Measurements from ENCODE around the gene FETUB. TPM values are rescaled to one million over a fixed set of nuclear protein-coding genes. Genes with fewer than 3 reads are reported as not detected.

Gene FETUB
- polyA plus RNA-seq, 2 of the 4 experiments (the other 2 are of a cell fraction): 0.06 to 0.10 TPM

- no peak overlapping the region for H3K4me3 ChIP-seq
- no peaks in the 10 kb centered on the region for H3K9me3 ChIP-seq
- no peak for FAIRE-seq
- CTCF ChIA-PET: no interaction called here
- POLR2A ChIA-PET: no interaction called here
- TF ChIP-seq PBX3 (IDR thresholded peaks at IDR 0.05) (no peak), REST (IDR thresholded peaks at IDR 0.05) (no peak), CBX2 (IDR thresholded peaks at IDR 0.05; ENCODE audit: borderline replicate concordance, low read depth) (no peak), FOSB (CRISPR knock-in tag; IDR thresholded peaks at IDR 0.05) (no peak), KDM1A (IDR thresholded peaks at IDR 0.05; ENCODE audit: low read depth) (no peak), ZSCAN20 (CRISPR knock-in tag; IDR thresholded peaks at IDR 0.05) (no peak), CHD2 (IDR thresholded peaks at IDR 0.05; ENCODE audit: low read length, partially characterized antibody) (no peak), HOXB13 (CRISPR knock-in tag; IDR thresholded peaks at IDR 0.05; ENCODE audit: low read depth) (no peak)
- no peak for DNase-seq (ENCODE audit: low read depth in 1 of 2, low spot score in 1 of 2)
- peaks cover 9% of the 10 kb centered on the region for H3K4me1 ChIP-seq
- no peak for ATAC-seq
- H3K4me2 ChIP-seq: 0 out of 3 replicates have a peak overlapping the region, but pooled peaks have one; percentile 8
- H3K27ac ChIP-seq: peak overlapping the region; percentile 27 to 46; a peak in 5 of 6 replicates
Observed at GRCh38 chr3:186670155-186670554, 30.0 kb downstream of the FETUB start.

- DNase-seq (ENCODE audit: low read depth in 1 of 2, low spot score in 1 of 2) (no peak), ATAC-seq (no peak), FAIRE-seq (no peak)
- H3K4me3 ChIP-seq: no peak overlapping the region
- H3K4me2 ChIP-seq: no peak overlapping the region
- POLR2A ChIA-PET: no interaction called here
- H3K27ac ChIP-seq: no peak overlapping the region
- CTCF ChIA-PET: no interaction called here
- TF ChIP-seq USF2 (IDR thresholded peaks at IDR 0.05) (no peak), PBX3 (IDR thresholded peaks at IDR 0.05) (no peak), KDM5A (IDR thresholded peaks at IDR 0.05) (no peak), REST (IDR thresholded peaks at IDR 0.05) (no peak)
- H3K9me3 ChIP-seq: no peaks in the 10 kb centered on the region
- peaks cover 9% of the 10 kb centered on the region for H3K4me1 ChIP-seq
- WGBS (ENCODE audit: missing lambda C conversion rate): 82% methylated on average over 3 of the region's 3 CpGs
Observed at GRCh38 chr3:186671051-186671450, 30.9 kb downstream of the FETUB start.

- H3K4me2 ChIP-seq: no peak overlapping the region
- H3K27ac ChIP-seq: no peak overlapping the region
- ATAC-seq: no peak
- no peak for DNase-seq (ENCODE audit: low read depth in 1 of 2, low spot score in 1 of 2)
- H3K4me3 ChIP-seq: no peak overlapping the region
- ChIA-PET POLR2A (no interaction called here), CTCF (no interaction called here)
- no peaks in the 10 kb centered on the region for H3K9me3 ChIP-seq
- H3K4me1 ChIP-seq: no peaks in the 10 kb centered on the region
- TF ChIP-seq JUN (IDR thresholded peaks at IDR 0.05): no peak
- FAIRE-seq: no peak
Observed at GRCh38 chr3:186678604-186679003, 38.4 kb downstream of the FETUB start.
